LNCAP (cell line): ENCODE measurements around the gene L1CAM.

Experiments
- TF ChIP-seq, protein P1 (sequence below): fragments of 450-650 bp; IDR thresholded peaks from 2 replicates; pipeline ENCODE4 v1.5.1; 2017; ENCODE audit warnings: mild to moderate bottlenecking

L1CAM gene

DNA sequence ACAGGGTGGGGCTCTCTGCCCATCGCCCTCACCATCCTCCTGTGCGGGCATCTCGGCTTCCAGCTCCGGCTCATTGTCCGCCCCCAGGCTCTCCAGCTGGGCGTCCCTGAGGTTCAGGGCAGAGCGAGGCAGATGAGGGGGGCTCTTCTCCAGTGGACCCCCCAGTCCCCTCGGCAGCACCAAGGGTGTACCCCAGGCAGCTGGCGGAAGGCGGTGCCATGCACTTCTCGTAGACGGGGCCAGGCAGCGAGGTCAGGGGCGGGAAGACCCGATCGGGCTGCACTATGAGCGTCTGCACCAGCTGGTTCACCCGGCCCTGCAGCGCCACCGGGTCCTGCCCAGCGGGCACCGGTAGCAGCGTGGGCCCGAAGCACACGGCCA lies 24.0 kb upstream of the L1CAM start:
- TF ChIP-seq, protein P1, sequence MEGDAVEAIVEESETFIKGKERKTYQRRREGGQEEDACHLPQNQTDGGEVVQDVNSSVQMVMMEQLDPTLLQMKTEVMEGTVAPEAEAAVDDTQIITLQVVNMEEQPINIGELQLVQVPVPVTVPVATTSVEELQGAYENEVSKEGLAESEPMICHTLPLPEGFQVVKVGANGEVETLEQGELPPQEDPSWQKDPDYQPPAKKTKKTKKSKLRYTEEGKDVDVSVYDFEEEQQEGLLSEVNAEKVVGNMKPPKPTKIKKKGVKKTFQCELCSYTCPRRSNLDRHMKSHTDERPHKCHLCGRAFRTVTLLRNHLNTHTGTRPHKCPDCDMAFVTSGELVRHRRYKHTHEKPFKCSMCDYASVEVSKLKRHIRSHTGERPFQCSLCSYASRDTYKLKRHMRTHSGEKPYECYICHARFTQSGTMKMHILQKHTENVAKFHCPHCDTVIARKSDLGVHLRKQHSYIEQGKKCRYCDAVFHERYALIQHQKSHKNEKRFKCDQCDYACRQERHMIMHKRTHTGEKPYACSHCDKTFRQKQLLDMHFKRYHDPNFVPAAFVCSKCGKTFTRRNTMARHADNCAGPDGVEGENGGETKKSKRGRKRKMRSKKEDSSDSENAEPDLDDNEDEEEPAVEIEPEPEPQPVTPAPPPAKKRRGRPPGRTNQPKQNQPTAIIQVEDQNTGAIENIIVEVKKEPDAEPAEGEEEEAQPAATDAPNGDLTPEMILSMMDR = no peak

DNA sequence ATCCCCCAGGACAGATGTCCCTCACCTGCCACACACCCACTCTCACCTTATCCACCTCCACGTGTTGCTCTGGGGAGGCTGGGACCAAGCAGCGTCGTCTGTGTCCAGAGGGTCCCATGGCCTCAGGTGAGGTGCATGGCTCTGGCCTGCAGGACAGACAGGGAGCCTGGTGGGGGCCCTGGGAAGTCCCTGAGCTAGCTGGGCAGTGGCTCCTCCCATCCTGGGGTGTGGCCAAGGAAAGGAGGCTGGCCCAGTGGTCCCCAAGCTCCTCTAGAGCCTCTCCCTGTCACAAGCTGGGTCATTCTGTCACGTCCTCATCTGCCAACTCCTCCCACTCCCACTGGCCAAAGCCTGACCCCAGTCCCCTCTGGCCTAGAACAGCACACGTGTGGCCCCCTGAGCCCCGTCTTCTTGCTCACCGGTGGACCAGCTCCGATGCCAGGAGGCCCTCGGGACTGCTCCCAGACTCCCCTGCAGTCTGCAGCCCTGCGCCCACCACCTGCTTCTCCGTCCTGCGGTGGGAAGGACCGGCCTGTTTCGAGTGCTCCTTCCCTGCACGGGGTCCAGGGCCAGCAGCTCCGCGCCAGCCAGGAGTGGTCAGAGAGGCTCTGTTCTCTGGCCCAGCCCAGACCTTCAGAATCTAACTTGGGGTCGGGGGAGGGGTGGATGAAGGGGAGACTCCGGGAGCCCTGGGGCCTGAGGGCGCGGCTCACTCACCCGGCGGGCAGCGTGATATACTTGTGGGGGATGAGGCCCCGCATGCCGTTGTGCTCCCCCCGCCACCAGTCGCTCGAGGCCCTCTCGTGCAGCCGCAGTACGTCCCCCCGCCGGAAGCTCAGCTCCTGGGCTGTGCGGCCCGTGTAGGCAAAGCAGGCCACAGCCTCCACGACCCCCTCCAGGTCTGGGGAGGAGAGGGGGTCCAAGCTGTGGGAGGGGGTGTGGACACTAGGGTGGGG lies 23.3 kb upstream of the L1CAM start:
- TF ChIP-seq, protein P1 = no peak

DNA sequence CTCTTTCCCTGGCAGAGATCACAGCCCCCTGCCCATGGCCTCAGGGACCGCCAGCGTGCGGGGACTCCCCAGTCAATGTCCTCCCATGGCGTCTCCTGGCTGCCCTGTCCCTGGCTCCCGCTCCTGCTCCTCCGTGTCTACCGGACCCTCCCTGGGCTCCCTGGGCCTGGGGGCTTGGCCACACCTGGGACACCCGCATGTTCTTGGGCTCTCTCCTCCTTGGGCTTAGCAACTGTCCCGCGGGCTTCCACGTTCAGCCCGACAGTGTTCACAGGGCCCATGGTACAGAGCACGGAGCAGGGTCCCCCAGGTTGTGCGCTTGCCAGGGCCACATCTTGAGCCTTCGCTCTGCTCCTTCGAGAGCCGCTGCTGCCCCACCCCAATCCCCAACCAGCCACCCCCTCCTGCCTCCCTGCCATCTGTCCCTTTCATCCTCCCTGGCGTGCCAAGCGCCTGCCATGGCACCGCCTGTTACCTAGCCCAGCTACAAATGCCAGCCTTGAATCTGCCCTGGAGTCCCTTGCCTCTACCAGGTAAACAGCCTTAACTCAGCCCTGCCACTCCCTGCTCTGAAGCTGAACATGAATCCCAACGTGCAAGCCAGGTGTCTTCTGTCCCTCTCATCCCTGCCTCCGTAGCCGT lies 22.4 kb upstream of the L1CAM start:
- TF ChIP-seq, protein P1 = no peak

DNA sequence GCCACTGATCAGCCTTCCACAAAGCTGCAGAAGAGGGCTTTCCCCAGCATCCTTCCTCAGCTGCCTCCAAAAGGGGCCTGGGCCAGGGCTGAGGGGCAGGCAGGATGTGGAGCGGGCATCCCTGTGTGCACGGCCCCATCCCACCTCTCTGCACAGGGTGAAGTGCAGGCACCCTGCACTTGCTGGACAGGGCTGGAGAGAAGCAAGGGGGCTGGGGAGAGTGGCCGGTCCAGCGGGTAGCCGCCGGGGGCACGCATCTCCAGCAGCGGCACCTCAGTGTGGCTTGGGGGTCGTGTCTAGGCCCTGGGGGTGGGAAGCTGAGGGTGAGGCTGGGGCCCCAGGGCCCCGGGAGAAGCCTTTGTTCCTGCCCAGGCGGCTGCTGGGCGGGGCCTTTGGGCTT lies 21.5 kb upstream of the L1CAM start:
- TF ChIP-seq, protein P1 = no peak

DNA sequence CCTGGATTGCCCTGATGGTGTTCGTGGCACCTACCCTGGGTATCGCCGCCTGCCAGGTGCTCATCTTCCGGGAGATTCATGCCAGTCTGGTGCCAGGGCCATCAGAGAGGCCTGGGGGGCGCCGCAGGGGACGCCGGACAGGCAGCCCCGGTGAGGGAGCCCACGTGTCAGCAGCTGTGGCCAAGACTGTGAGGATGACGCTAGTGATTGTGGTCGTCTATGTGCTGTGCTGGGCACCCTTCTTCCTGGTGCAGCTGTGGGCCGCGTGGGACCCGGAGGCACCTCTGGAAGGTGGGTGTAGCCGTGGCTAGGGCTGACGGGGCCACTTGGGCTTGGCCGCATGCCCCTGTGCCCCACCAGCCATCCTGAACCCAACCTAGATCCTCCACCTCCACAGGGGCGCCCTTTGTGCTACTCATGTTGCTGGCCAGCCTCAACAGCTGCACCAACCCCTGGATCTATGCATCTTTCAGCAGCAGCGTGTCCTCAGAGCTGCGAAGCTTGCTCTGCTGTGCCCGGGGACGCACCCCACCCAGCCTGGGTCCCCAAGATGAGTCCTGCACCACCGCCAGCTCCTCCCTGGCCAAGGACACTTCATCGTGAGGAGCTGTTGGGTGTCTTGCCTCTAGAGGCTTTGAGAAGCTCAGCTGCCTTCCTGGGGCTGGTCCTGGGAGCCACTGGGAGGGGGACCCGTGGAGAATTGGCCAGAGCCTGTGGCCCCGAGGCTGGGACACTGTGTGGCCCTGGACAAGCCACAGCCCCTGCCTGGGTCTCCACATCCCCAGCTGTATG lies 20.3 kb upstream of the L1CAM start:
- TF ChIP-seq, protein P1 = no peak

DNA sequence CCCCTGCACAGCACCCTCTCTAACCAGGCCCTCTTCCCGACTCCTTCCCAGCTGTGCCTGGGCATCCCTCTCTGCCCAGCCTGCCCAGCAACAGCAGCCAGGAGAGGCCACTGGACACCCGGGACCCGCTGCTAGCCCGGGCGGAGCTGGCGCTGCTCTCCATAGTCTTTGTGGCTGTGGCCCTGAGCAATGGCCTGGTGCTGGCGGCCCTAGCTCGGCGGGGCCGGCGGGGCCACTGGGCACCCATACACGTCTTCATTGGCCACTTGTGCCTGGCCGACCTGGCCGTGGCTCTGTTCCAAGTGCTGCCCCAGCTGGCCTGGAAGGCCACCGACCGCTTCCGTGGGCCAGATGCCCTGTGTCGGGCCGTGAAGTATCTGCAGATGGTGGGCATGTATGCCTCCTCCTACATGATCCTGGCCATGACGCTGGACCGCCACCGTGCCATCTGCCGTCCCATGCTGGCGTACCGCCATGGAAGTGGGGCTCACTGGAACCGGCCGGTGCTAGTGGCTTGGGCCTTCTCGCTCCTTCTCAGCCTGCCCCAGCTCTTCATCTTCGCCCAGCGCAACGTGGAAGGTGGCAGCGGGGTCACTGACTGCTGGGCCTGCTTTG lies 19.6 kb upstream of the L1CAM start:
- TF ChIP-seq, protein P1 = no peak
